GM12878 (cell line): ENCODE results near the gene AP3S2. TPM values are rescaled to one million over a fixed set of nuclear protein-coding genes. Genes with fewer than 3 reads are reported as not detected.

ENCODE experiments used
- ATAC-seq: fragments of 200-7000 bp; cut with Tn5 transposase; 3 replicates; pipeline ENCODE4 v1.9.1; 2020; ENCODE audit warnings: mild to moderate bottlenecking, moderate library complexity
- BruUV-seq: library from RNA; stranded (reverse); fragments of 400-500 nt; replicated peaks from 2 replicates; lab custom pipeline; 2021; lab: Mats Ljungman, UMichigan
- CTCF ChIA-PET: fragments of 300-600 bp; sonication (Branson Sonifier 250); formaldehyde crosslinking; extraction: SDS; loops from one replicate; lab custom pipeline; 2021; ENCODE audit warnings: inconsistent platforms; lab: Yijun Ruan, JAX
- POLR2A ChIA-PET: fragments of 350-600 bp; formaldehyde crosslinking; extraction: SDS; loops from one replicate; lab custom pipeline; 2021; ENCODE audit warnings: inconsistent platforms; lab: Charles Lee
- RAD21 ChIA-PET: fragments of 300-600 bp; sonication (Branson Sonifier 250); formaldehyde crosslinking; loops from one replicate; lab custom pipeline; 2023; ENCODE audit warnings: antibody characterized with exemption; ENCODE audit not compliant: unreplicated experiment; lab: Charles Lee
- SMC1A ChIA-PET: fragments of 300-600 bp; sonication (Branson Sonifier 250); formaldehyde crosslinking; loops from one replicate; lab custom pipeline; 2023; ENCODE audit not compliant: unreplicated experiment, uncharacterized antibody; lab: Charles Lee
- DNase-seq: peaks from one replicate; pipeline ENCODE4 v3.0.0-alpha.2; 2011; ENCODE audit warnings: low read depth, low spot score
- FAIRE-seq: peaks from 3 replicates; lab custom pipeline; 2011; peaks lifted over from hg19 to GRCh38; lab: Jason Lieb, UNC
- H2AFZ ChIP-seq: 2 replicates; pipeline ENCODE4 v1.6.0; 2011; ENCODE audit warnings: low read depth, low read length, control low read depth; ENCODE audit not compliant: control insufficient read depth
- H3K27ac ChIP-seq: 2 replicates; pipeline ENCODE4 v1.5.1; 2011; ENCODE audit warnings: control low read depth; ENCODE audit not compliant: control insufficient read depth, insufficient read depth
- H3K27me3 ChIP-seq, 2 experiments: replicated peaks in 1 of 2; 2 replicates each; pipeline versions ENCODE4 v1.6.0 to v1.6.1; 2011; ENCODE audit warnings: low read length in 1 of 2; ENCODE audit not compliant: control insufficient read depth in 2 of 2, insufficient read depth in 2 of 2
- H3K36me3 ChIP-seq, 2 experiments: 2 replicates each; pipeline ENCODE4 v1.5.1; 2011; ENCODE audit warnings: low read length in 1 of 2; ENCODE audit not compliant: control insufficient read depth in 2 of 2, insufficient read depth in 2 of 2
- H3K4me1 ChIP-seq: 2 replicates; pipeline ENCODE4 v1.6.1; 2011; ENCODE audit warnings: mild to moderate bottlenecking, low read length, moderate library complexity, mixed read lengths; ENCODE audit not compliant: control insufficient read depth, insufficient read depth
- H3K4me2 ChIP-seq: 2 replicates; pipeline ENCODE4 v1.6.0; 2011; ENCODE audit warnings: control low read depth; ENCODE audit not compliant: control insufficient read depth, insufficient read depth
- H3K4me3 ChIP-seq: fragments of 200-600 bp; sonication (generic); 2 replicates; pipeline ENCODE4 v1.5.1; 2016
- H3K79me2 ChIP-seq: 2 replicates; pipeline ENCODE4 v1.6.0; 2011; ENCODE audit warnings: low read length; ENCODE audit not compliant: control insufficient read depth, insufficient read depth
- H3K9ac ChIP-seq: 2 replicates; pipeline ENCODE4 v1.8.0; 2011; ENCODE audit warnings: low read length, control low read depth, mixed read lengths; ENCODE audit not compliant: control insufficient read depth, insufficient read depth
- H3K9me3 ChIP-seq: replicated peaks from 3 replicates; pipeline ENCODE4 v1.5.1; 2011; ENCODE audit warnings: mild to moderate bottlenecking, low read length; ENCODE audit not compliant: control insufficient read depth, insufficient read depth
- H4K20me1 ChIP-seq: 2 replicates; pipeline ENCODE4 v1.6.0; 2011; ENCODE audit not compliant: control insufficient read depth, insufficient read depth
- ATF7 ChIP-seq: fragments of 450-650 bp; IDR thresholded peaks from 2 replicates; pipeline ENCODE4 v1.6.1; 2016; ENCODE audit warnings: low read depth, mild to moderate bottlenecking
- BCL11A ChIP-seq: IDR thresholded peaks from 2 replicates; pipeline ENCODE4 v1.6.1; 2011; ENCODE audit warnings: low read depth, low read length
- BMI1 ChIP-seq: fragments of 450-650 bp; IDR thresholded peaks from 2 replicates; pipeline ENCODE4 v1.6.1; 2016; ENCODE audit warnings: mild to moderate bottlenecking, moderate library complexity, borderline replicate concordance
- KLF5 ChIP-seq: fragments of 450-650 bp; IDR thresholded peaks from 2 replicates; pipeline ENCODE4 v1.6.1; 2014; ENCODE audit warnings: mild to moderate bottlenecking; ENCODE audit not compliant: partially characterized antibody
- MEF2B ChIP-seq: fragments of 450-650 bp; IDR thresholded peaks from 2 replicates; pipeline ENCODE4 v1.6.1; 2018; ENCODE audit warnings: mild to moderate bottlenecking, moderate library complexity; ENCODE audit not compliant: partially characterized antibody, poor library complexity, severe bottlenecking
- MTA3 ChIP-seq: IDR thresholded peaks from 2 replicates; pipeline ENCODE4 v1.6.1; 2012; ENCODE audit warnings: low read length, inconsistent platforms, borderline replicate concordance
- NFIC ChIP-seq: IDR thresholded peaks from 2 replicates; pipeline ENCODE4 v1.6.1; 2012; ENCODE audit warnings: low read depth, mild to moderate bottlenecking, inconsistent platforms, low read length, moderate library complexity
- NFXL1 ChIP-seq: fragments of 450-650 bp; IDR thresholded peaks from 2 replicates; pipeline ENCODE4 v1.6.1; 2017; ENCODE audit warnings: antibody characterized with exemption, mild to moderate bottlenecking, borderline replicate concordance
- NFYA ChIP-seq: IDR thresholded peaks from 2 replicates; pipeline ENCODE4 v1.6.1; 2011; ENCODE audit warnings: low read depth, mild to moderate bottlenecking, low read length, improper control_type of control experiment, borderline replicate concordance
- RAD51 ChIP-seq: fragments of 450-650 bp; IDR thresholded peaks from 2 replicates; pipeline ENCODE4 v1.6.1; 2016; ENCODE audit warnings: moderate library complexity, mild to moderate bottlenecking, inconsistent platforms
- RELB ChIP-seq: fragments of 450-650 bp; IDR thresholded peaks from 2 replicates; pipeline ENCODE4 v1.6.1; 2017; ENCODE audit warnings: low read depth, mild to moderate bottlenecking, moderate library complexity
- SUZ12 ChIP-seq: fragments of 200-600 bp; sonication (generic); IDR thresholded peaks from one replicate; pipeline ENCODE4 v1.6.1; 2018; ENCODE audit warnings: antibody characterized with exemption, mild to moderate bottlenecking; ENCODE audit not compliant: unreplicated experiment
- ZBED1 ChIP-seq: IDR thresholded peaks from 2 replicates; pipeline ENCODE4 v1.6.1; 2016; ENCODE audit warnings: borderline replicate concordance
- WGBS: methylation state at CpG from one replicate; pipeline ENCODE4 v1.1.6; 2016; ENCODE audit warnings: low lambda C conversion rate; ENCODE audit not compliant: insufficient replicate concordance, insufficient coverage; ENCODE audit errors: missing lambda C conversion rate; 5-methylcytosine and 5-hydroxymethylcytosine counted together
- in situ Hi-C: fragments of 300-500 bp; cut with MboI; formaldehyde crosslinking; loops from 9 replicates; pipeline ENCODE4 v1.14.3; 2018; ENCODE audit warnings: mixed read lengths
- intact Hi-C: fragments of 100-400 bp; cut with micrococcal nuclease; formaldehyde crosslinking; loops from one replicate; pipeline ENCODE4 v1.14.2; 2022; ENCODE audit not compliant: unreplicated experiment
- polyA plus RNA-seq, 11 experiments: library from polyadenylated mRNA; depleted of rRNA in 4 of 11; unstranded in 6 of 11; stranded (reverse) in 5 of 11; fragments of >200 nt; fragmentation: Nextera tagmentation in 4 of 11; fragmentation: Illumina TruSeq in 1 of 11; extraction: Ambion mirVana in 4 of 11; extraction: Trizol in 1 of 11; gene quantifications; 1 replicate in 1 of 11; 2 replicates in 10 of 11; pipeline versions ENCODE4 v1.2.1 to v1.2.3, GENCODE V29; 2011 to 2016; ENCODE audit warnings: inconsistent platforms in 2 of 11, missing spikeins in 2 of 11, low read depth in 1 of 11
- total RNA-seq, 4 experiments: library from RNA; depleted of rRNA in 3 of 4; stranded (reverse); fragments of >200 nt in 3 of 4; fragmentation: Illumina TruSeq in 1 of 4; extraction: Trizol in 1 of 4; gene quantifications; 2 replicates each; pipeline versions ENCODE4 v1.2.1 to v1.2.3, GENCODE V29; 2013 to 2021
- TF ChIP-seq, protein P1 (sequence below): IDR thresholded peaks from 2 replicates; pipeline ENCODE4 v1.6.1; 2011; ENCODE audit warnings: borderline replicate concordance, low read depth, mild to moderate bottlenecking, moderate library complexity, low read length; ENCODE audit not compliant: insufficient read depth, poor library complexity, severe bottlenecking
- TF ChIP-seq, protein P2 (sequence below): fragments of 150-350 bp; IDR thresholded peaks from 2 replicates; pipeline ENCODE4 v1.6.1; 2016; ENCODE audit warnings: low read depth, low read length

AP3S2 gene
- total and polyA plus RNA-seq, 10 of the 15 experiments (the other 5 are each of a cell fraction or from before 2014, with no cell fraction given), result 10.0 to 43.6 (median 26.0) TPM

- TF ChIP-seq MTA3 (no peak), ATF7 (no peak), RAD51 (no peak), ZBED1 (no peak), BCL11A (no peak), NFYA (no peak), SUZ12 (no peak)
- TF ChIP-seq, protein P1, sequence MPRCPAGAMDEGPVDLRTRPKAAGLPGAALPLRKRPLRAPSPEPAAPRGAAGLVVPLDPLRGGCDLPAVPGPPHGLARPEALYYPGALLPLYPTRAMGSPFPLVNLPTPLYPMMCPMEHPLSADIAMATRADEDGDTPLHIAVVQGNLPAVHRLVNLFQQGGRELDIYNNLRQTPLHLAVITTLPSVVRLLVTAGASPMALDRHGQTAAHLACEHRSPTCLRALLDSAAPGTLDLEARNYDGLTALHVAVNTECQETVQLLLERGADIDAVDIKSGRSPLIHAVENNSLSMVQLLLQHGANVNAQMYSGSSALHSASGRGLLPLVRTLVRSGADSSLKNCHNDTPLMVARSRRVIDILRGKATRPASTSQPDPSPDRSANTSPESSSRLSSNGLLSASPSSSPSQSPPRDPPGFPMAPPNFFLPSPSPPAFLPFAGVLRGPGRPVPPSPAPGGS, result no peak
Observed at GRCh38 chr15:89916660-89917059, 22.9 kb upstream of the AP3S2 start (continued).

DNA sequence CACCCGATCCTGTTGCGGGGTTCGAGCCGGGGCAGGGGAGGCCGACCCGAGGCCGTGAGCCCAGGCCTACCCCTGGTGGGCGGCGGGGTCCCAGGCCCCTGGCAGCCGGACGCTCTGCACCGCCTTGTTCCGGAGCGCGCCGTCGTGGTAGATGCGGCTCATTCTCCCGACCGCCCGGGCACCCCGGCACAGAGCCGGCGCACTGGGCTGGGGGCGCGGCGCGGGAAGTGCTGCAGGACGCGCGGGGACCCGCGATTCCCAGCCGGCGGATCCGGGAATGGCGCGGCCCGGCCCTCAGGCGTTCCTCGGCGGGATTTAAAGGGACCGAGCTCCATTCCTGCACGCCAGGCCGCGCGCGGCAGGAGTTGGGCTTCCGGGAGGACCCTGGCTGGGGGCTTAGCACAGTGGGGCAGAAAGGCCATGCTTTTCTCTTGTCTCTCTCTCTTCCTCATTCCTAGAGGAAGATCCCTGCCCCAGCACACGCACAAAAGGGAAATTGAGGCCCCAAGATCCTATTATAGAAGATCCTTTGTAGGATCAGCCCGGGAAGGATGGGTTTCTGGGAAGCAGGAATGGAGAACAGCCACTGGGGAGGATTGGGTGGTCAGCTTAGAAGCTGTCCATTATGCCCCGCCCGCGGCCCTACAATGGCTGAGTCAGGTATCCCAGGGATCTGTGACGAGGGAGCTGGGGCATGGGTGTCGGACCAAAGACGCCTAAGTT, 19.0 kb upstream of the AP3S2 start, which contains the start of gene ARPIN:
ARPIN (minus strand) TSS at position 279 of the 723 bp plus-strand sequence; CDS start at position 162, 117 bp downstream.
- ChIA-PET CTCF (interaction anchor here (0.8 to 1.0 kb wide), 2 partner anchors 8 to 59 kb away, joined by 3 read pairs; no protein-coding TSS in a partner anchor), SMC1A (interaction anchor here (1.0 kb wide), 1 partner anchor 189 kb away, joined by 3 read pairs; no protein-coding TSS in a partner anchor), POLR2A (no interaction called here), RAD21 (no interaction called here)
- Histone ChIP-seq H3K4me3 (no peak within 1 kb of the TSS), H3K9me3 (no peaks in the 10 kb centered on the region), H2AFZ (no peak within 1 kb of the TSS; the same call in 1 of the 2 replicates), H3K9ac (no peak within 1 kb of the TSS), H3K27ac (no peak within 1 kb of the TSS), H3K79me2 (no peaks in the 10 kb centered on the region), H3K4me2 (0 out of 2 replicates have a peak within 1 kb of the TSS, but pooled peaks have one; percentile 55), H3K27me3 (peaks cover 1 to 4% of the 10 kb centered on the region in 2 experiments; a peak in 2 of 4 replicates), H3K4me1 (no peaks in the 10 kb centered on the region), H3K36me3 (no peaks in the 10 kb centered on the region), H4K20me1 (no peaks in the 10 kb centered on the region)
- no TSS peak for BruUV-seq
- intact Hi-C loops (no loop called here), in situ Hi-C loops (no loop called here)
- 41% methylated on average over 39 of the region's 57 CpGs for WGBS
- FAIRE-seq, result no peak
- ATAC-seq, result no peak
- DNase-seq, result no peak
- TF ChIP-seq MEF2B, result no peak
- TF ChIP-seq, protein P2, sequence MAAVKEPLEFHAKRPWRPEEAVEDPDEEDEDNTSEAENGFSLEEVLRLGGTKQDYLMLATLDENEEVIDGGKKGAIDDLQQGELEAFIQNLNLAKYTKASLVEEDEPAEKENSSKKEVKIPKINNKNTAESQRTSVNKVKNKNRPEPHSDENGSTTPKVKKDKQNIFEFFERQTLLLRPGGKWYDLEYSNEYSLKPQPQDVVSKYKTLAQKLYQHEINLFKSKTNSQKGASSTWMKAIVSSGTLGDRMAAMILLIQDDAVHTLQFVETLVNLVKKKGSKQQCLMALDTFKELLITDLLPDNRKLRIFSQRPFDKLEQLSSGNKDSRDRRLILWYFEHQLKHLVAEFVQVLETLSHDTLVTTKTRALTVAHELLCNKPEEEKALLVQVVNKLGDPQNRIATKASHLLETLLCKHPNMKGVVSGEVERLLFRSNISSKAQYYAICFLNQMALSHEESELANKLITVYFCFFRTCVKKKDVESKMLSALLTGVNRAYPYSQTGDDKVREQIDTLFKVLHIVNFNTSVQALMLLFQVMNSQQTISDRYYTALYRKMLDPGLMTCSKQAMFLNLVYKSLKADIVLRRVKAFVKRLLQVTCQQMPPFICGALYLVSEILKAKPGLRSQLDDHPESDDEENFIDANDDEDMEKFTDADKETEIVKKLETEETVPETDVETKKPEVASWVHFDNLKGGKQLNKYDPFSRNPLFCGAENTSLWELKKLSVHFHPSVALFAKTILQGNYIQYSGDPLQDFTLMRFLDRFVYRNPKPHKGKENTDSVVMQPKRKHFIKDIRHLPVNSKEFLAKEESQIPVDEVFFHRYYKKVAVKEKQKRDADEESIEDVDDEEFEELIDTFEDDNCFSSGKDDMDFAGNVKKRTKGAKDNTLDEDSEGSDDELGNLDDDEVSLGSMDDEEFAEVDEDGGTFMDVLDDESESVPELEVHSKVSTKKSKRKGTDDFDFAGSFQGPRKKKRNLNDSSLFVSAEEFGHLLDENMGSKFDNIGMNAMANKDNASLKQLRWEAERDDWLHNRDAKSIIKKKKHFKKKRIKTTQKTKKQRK, result no peak
- TF ChIP-seq NFXL1, result no peak
- no peak for TF ChIP-seq KLF5
- TF ChIP-seq RELB, result no peak
- no peak for TF ChIP-seq BMI1
- TF ChIP-seq NFIC, result no peak
